Endothelial cell (in vitro differentiated cells): ENCODE measurements around the gene FUCA1. TPM values are rescaled to one million over a fixed set of nuclear protein-coding genes. Genes with fewer than 3 reads are reported as not detected.

Source experiments
- DNase-seq: peaks from one replicate; pipeline ENCODE4 v3.0.0; 2021; ENCODE audit warnings: low spot score
- H3K27ac Mint-ChIP-seq: one replicate; pipeline ENCODE4 v1.8.0; 2021; ENCODE audit warnings: mixed read lengths, inconsistent platforms; ENCODE audit not compliant: unreplicated experiment
- H3K27me3 Mint-ChIP-seq: one replicate; pipeline ENCODE4 v1.8.0; 2021; ENCODE audit warnings: mild to moderate bottlenecking, moderate library complexity, mixed read lengths, inconsistent platforms; ENCODE audit not compliant: unreplicated experiment
- H3K36me3 Mint-ChIP-seq: one replicate; pipeline ENCODE4 v1.8.0; 2021; ENCODE audit warnings: mild to moderate bottlenecking, low read depth, mixed read lengths, inconsistent platforms; ENCODE audit not compliant: unreplicated experiment
- H3K4me1 Mint-ChIP-seq: one replicate; pipeline ENCODE4 v1.8.0; 2021; ENCODE audit warnings: mild to moderate bottlenecking, mixed read lengths, inconsistent platforms; ENCODE audit not compliant: unreplicated experiment
- H3K4me3 Mint-ChIP-seq: one replicate; pipeline ENCODE4 v1.8.0; 2021; ENCODE audit warnings: mild to moderate bottlenecking, mixed read lengths, inconsistent platforms; ENCODE audit not compliant: unreplicated experiment
- H3K9me3 Mint-ChIP-seq: one replicate; pipeline ENCODE4 v1.8.0; 2021; ENCODE audit warnings: mixed read lengths, inconsistent platforms; ENCODE audit not compliant: unreplicated experiment
- CTCF ChIP-seq: fragments of 200-600 bp; sonication (generic); IDR thresholded peaks from one replicate; pipeline ENCODE4 v1.5.0; 2021; ENCODE audit warnings: antibody characterized with exemption; ENCODE audit not compliant: unreplicated experiment
- total RNA-seq: library from RNA; stranded (reverse); fragmentation: NEBNext Ultra II Directional; extraction: Animal tissue kit (Norgen Biotek cat#: 25700); gene quantifications from one replicate; pipeline ENCODE4 v1.2.1, GENCODE V29; 2021; ENCODE audit not compliant: unreplicated experiment

The FUCA1 gene
- total RNA-seq, 1 donor from 2014 or later = 6.1 TPM

- DNase-seq = no peak
- H3K4me1 Mint-ChIP-seq = peaks cover 11% of the 10 kb centered on the region
- no peak overlapping the region for H3K27ac Mint-ChIP-seq
- no peak for TF ChIP-seq CTCF
- peaks cover under 1% of the 10 kb centered on the region for H3K27me3 Mint-ChIP-seq
- no peaks in the 10 kb centered on the region for H3K36me3 Mint-ChIP-seq
- no peak overlapping the region for H3K4me3 Mint-ChIP-seq
- no peaks in the 10 kb centered on the region for H3K9me3 Mint-ChIP-seq
Observed at GRCh38 chr1:23908453-23909341, 40.6 kb upstream of the FUCA1 start.

DNA sequence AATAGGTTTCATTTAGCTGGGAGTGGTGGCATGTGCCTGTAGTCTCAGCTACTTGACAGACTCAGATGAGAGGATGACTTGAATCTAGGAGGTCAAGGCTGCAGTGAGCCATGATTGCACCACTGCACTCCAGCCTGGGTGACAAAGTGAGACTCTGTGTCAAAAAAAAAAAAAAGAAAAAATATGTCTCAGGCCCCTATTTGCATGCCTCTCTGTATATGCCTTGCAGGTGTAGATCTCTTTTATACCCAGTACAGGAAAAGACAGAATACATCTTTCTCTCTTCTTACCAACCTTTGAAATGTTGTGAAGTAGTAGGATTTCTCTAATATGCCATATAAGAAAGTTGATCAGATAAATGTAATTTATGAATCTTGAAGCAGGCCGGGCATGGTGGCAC lies 38.6 kb upstream of the FUCA1 start:
- no peak for TF ChIP-seq CTCF
- Mint-ChIP-seq H3K4me3 (no peak overlapping the region), H3K9me3 (no peaks in the 10 kb centered on the region), H3K27me3 (peaks cover 8% of the 10 kb centered on the region), H3K27ac (no peak overlapping the region), H3K36me3 (no peaks in the 10 kb centered on the region), H3K4me1 (peaks cover 7% of the 10 kb centered on the region)
- no peak for DNase-seq

DNA sequence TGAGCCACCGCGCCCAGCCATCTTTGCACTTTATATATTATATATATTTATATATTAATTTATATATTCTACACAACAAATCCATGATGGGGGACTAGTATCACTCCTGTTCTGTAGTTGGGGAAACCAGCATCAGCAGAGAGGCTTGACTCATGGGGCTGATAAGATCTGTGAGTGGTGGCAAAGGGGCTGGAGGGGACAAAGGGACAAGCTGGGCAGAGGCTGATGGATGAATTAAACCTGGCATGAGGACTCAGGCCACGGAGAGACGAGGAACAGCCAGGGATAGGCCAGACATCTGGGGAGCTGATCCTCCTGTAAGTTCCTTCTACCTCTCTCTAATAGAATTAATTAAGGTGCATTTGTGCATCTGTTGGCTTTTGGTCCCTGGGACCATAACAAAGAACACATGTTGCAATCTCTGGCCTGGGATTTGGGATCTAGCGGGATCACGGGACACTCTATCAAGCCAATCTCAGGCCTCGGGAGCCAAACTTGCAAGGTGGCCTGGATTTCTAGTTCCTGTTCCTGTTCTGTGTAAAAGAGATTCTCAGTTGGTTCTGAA lies 37.5 kb upstream of the FUCA1 start:
- DNase-seq = no peak
- H3K27me3 Mint-ChIP-seq = peaks cover 15% of the 10 kb centered on the region
- H3K36me3 Mint-ChIP-seq = no peaks in the 10 kb centered on the region
- H3K9me3 Mint-ChIP-seq = no peaks in the 10 kb centered on the region
- TF ChIP-seq CTCF = no peak
- no peak overlapping the region for H3K4me3 Mint-ChIP-seq
- peaks cover 3% of the 10 kb centered on the region for H3K4me1 Mint-ChIP-seq
- no peak overlapping the region for H3K27ac Mint-ChIP-seq

- no peak overlapping the region for H3K27ac Mint-ChIP-seq
Observed at GRCh38 chr1:23904748-23905357, 36.8 kb upstream of the FUCA1 start.

More at GRCh38 chr1:23904748-23905357, 36.8 kb upstream of the FUCA1 start:
- H3K36me3 Mint-ChIP-seq = no peaks in the 10 kb centered on the region
- peaks cover 3% of the 10 kb centered on the region for H3K4me1 Mint-ChIP-seq
- H3K9me3 Mint-ChIP-seq = no peaks in the 10 kb centered on the region
- peaks cover 19% of the 10 kb centered on the region for H3K27me3 Mint-ChIP-seq
- no peak for DNase-seq
- H3K4me3 Mint-ChIP-seq = no peak overlapping the region
- no peak for TF ChIP-seq CTCF
